ENCODE data around the gene ZHX3. TPM values are rescaled to one million over a fixed set of nuclear protein-coding genes. Genes with fewer than 3 reads are reported as not detected.

Gene ZHX3
- total RNA-seq, 4 donors from 2014 or later, result 47.1 to 58.6 (median 50.7) TPM

- Histone ChIP-seq H3K4me3 (no peak overlapping the region), H3K9me3 (no peaks in the 10 kb centered on the region), H3K27me3 (no peaks in the 10 kb centered on the region), H3K27ac (peak overlapping the region in 1 of 4 donors; percentile 17), H3K4me1 (peaks cover 0 to 94% (median 46%) of the 10 kb centered on the region in 4 donors), H3K36me3 (no peaks in the 10 kb centered on the region)
- 93 to 96% methylated on average over 5 of the region's 5 CpGs for WGBS, 2 donors
- no peak for TF ChIP-seq EP300 (IDR thresholded peaks at IDR 0.05)
- TF ChIP-seq CTCF (IDR thresholded peaks at IDR 0.05), result no peak
- no peak for TF ChIP-seq POLR2A (IDR thresholded peaks at IDR 0.05)
- no peak for DNase-seq (ENCODE audit: low spot score in 2 of 2)
These were observed 166.2 kb downstream of the ZHX3 start for GRCh38 chr20:41151134-41151869.

GRCh38 chr20:41150664-41151063, 166.9 kb downstream of the ZHX3 start:
- H3K4me3 ChIP-seq, result no peak overlapping the region
- DNase-seq (ENCODE audit: low spot score in 2 of 2), result no peak
- peaks cover 0 to 94% (median 50%) of the 10 kb centered on the region in 4 donors for H3K4me1 ChIP-seq
- peak overlapping the region in 1 of 4 donors; percentile 34 for H3K27ac ChIP-seq
- 33 to 44% methylated on average over 3 of the region's 3 CpGs for WGBS, 2 donors
- TF ChIP-seq CTCF (IDR thresholded peaks at IDR 0.05) (no peak), EP300 (IDR thresholded peaks at IDR 0.05) (no peak), POLR2A (IDR thresholded peaks at IDR 0.05) (no peak)
- H3K9me3 ChIP-seq, result no peaks in the 10 kb centered on the region
- no peaks in the 10 kb centered on the region for H3K27me3 ChIP-seq
- no peaks in the 10 kb centered on the region for H3K36me3 ChIP-seq

DNA sequence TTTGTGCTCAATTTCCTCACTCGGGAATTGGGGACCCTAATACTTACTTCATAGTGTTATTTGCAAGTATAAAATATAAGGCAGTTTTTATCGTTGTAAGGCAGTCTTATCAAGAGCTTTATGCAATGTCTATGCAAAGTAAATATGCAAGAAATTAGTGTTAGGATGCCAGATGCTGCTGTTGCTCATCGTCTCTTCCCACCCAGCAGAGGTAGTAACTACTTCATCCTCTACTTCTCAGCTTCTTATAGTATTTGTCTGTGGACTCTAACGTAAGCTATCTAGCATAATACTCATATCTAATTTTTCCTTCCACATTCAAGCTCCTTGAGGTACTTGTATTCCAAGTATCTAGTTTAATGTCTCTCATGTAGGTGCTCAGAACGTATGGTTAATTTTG, 168.6 kb downstream of the ZHX3 start:
- H3K9me3 ChIP-seq, result no peaks in the 10 kb centered on the region
- no peak for DNase-seq (ENCODE audit: low spot score in 2 of 2)
- peaks cover 0 to 92% (median 53%) of the 10 kb centered on the region in 4 donors for H3K4me1 ChIP-seq
- no peak overlapping the region for H3K4me3 ChIP-seq
- peaks cover 0 to 6% (median 0%) of the 10 kb centered on the region in 3 donors for H3K36me3 ChIP-seq
- no peak for TF ChIP-seq POLR2A (IDR thresholded peaks at IDR 0.05)
- WGBS, 2 donors, result 81 to 82% methylated on average over 5 of the region's 5 CpGs
- peak overlapping the region in 1 of 4 donors; percentile 35 for H3K27ac ChIP-seq
- no peaks in the 10 kb centered on the region for H3K27me3 ChIP-seq

- Histone ChIP-seq H3K27ac (peak overlapping the region in 2 of 4 donors; percentile 15 to 48), H3K4me3 (no peak overlapping the region), H3K4me1 (peaks cover 0 to 92% (median 55%) of the 10 kb centered on the region in 4 donors), H3K27me3 (no peaks in the 10 kb centered on the region), H3K36me3 (peaks cover 0 to 8% (median 0%) of the 10 kb centered on the region in 3 donors), H3K9me3 (no peaks in the 10 kb centered on the region)
- 70 to 71% methylated on average over 8 of the region's 8 CpGs for WGBS, 2 donors
- DNase-seq (ENCODE audit: low spot score in 2 of 2), result no peak
- TF ChIP-seq POLR2A (IDR thresholded peaks at IDR 0.05) (no peak), CTCF (IDR thresholded peaks at IDR 0.05) (no peak), EP300 (IDR thresholded peaks at IDR 0.05) (no peak)
These were observed 169.8 kb downstream of the ZHX3 start for GRCh38 chr20:41147767-41148191.

GRCh38 chr20:41145821-41146620, 171.5 kb downstream of the ZHX3 start:
- TF ChIP-seq POLR2A (IDR thresholded peaks at IDR 0.05) (no peak), CTCF (IDR thresholded peaks at IDR 0.05) (no peak), EP300 (IDR thresholded peaks at IDR 0.05) (no peak)
- no peaks in the 10 kb centered on the region for H3K27me3 ChIP-seq
- peaks cover 0 to 92% (median 60%) of the 10 kb centered on the region in 4 donors for H3K4me1 ChIP-seq
- H3K27ac ChIP-seq, result peak overlapping the region in 2 of 4 donors; percentile 43 to 78
- no peak for DNase-seq (ENCODE audit: low spot score in 2 of 2)
- 68 to 75% methylated on average over 12 of the region's 12 CpGs for WGBS, 2 donors
- H3K4me3 ChIP-seq, result no peak overlapping the region
- peaks cover 0 to 8% (median 0%) of the 10 kb centered on the region in 3 donors for H3K36me3 ChIP-seq
- H3K9me3 ChIP-seq, result no peaks in the 10 kb centered on the region
